OCI-LY7 (cell line): ENCODE data around the gene GATAD2A.

ENCODE experiments used
- EZH2phosphoT487 ChIP-seq: fragments of 200-600 bp; sonication (generic); IDR thresholded peaks from 2 replicates; pipeline ENCODE4 v1.6.1; 2018; ENCODE audit warnings: low read depth, borderline replicate concordance, mild to moderate bottlenecking, mixed run types, antibody characterized with exemption, low read length, moderate library complexity, mixed read lengths
- TF ChIP-seq, protein P1 (sequence below): fragments of 200-600 bp; sonication (generic); conservative IDR thresholded peaks from 2 replicates; pipeline ENCODE4 v1.5.1; 2014; ENCODE audit warnings: mild to moderate bottlenecking, antibody characterized with exemption, low read length, moderate library complexity, mixed read lengths

GRCh38 chr19:19433666-19434213, 28.3 kb downstream of the GATAD2A start:
- TF ChIP-seq, protein P1, sequence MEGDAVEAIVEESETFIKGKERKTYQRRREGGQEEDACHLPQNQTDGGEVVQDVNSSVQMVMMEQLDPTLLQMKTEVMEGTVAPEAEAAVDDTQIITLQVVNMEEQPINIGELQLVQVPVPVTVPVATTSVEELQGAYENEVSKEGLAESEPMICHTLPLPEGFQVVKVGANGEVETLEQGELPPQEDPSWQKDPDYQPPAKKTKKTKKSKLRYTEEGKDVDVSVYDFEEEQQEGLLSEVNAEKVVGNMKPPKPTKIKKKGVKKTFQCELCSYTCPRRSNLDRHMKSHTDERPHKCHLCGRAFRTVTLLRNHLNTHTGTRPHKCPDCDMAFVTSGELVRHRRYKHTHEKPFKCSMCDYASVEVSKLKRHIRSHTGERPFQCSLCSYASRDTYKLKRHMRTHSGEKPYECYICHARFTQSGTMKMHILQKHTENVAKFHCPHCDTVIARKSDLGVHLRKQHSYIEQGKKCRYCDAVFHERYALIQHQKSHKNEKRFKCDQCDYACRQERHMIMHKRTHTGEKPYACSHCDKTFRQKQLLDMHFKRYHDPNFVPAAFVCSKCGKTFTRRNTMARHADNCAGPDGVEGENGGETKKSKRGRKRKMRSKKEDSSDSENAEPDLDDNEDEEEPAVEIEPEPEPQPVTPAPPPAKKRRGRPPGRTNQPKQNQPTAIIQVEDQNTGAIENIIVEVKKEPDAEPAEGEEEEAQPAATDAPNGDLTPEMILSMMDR: no peak
- no peak for TF ChIP-seq EZH2phosphoT487
